Activated CD4-positive, CD25-positive, alpha-beta regulatory T cell treated with anti-CD3 and anti-CD28 coated beads, Interleukin-2, amount 50 U/mL, for 24 hours (primary cell): ENCODE measurements around the gene CETP.
"Not testable (repeated sequence)": the region's sequence is repeated elsewhere in the genome, so short reads cannot be mapped to it uniquely, and the experiment has no call there.

ENCODE experiments used
- ATAC-seq, 2 donors: fragments of 150-1000 bp; cut with Tn5 transposase; one replicate each; pipeline ENCODE4 v1.10.0; 2021; ENCODE audit warnings: mild to moderate bottlenecking in 1 of 2, moderate library complexity in 1 of 2

CETP gene

DNA sequence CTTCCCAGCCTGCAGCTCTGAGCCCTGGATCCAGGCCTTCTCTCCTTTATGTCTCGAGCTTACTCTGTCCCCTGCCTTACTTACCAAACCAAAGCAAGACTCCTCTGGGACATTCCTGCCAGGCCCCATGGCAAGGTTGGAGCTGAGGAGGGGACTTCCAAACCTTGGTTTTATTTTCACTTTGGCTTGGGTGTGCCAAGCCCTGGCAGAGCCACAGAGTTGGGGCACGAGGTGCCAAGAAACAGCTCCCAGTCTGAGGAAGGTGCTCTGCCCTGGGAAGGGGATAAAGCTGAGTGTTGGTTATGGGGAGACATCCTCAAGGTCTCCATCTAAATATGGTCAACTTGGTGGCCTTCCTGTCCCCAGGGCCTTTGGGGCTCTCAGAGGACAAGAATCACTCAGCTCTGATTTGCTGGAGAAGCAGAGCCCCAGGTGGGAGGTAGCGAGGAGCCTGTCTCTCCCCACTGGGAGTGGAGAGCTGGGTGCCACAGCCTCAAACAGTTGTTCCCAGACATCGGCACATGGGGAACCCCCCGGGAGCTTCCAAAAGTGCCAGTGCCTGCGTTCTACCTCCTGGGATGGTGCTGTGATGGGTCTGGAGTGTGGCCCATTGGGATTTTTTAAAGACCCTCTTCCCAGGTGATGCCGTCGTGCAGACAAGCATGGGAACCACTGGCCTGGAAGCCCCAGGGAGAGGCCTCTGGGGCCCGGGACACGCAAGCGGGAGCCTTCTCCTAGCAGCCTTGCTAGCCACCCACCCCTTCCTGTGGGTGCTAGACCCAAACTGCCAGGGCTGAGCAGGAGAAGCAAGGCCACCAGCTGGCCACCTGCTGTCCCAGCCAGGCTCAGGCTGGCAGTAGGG lies 37.9 kb downstream of the CETP start:
- ATAC-seq = peak; percentile 50 to 53

DNA sequence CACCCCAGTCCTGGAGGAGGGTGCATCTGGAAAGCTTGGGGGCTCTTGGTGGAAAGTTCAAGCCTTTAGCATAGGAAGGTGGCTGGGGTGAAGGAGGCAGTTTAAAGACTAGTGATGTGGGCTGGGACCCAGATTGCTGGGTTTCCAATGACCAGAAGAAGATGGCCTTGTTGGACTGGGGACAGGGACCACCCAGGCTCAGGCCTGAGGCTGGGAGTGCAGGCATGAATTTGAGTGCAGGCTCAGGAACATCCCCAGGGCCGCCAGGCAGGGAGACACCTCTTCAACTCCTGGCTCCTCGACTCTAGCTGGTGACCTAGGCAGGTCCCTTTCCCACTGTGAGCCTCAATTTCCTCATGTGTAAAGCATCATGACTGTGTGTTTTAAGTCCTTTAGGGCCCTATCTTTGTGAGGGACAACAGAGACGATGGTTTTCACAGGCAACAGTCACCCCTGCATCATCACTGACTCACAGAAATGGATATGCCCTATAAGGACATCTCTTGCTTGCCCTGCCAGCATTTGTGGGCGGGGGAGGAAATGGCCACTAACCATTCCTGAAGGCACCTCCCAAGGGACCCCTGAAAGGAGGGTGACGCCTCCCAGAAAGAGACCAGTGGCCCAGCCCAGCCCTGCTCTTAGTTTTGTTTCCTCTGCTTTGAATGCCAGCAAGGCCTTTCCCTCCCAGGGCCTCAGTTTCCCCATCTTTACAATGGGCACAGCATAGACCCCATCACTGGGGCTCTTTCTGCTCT lies 38.7 kb downstream of the CETP start:
- peak; percentile 85 to 94 for ATAC-seq

DNA sequence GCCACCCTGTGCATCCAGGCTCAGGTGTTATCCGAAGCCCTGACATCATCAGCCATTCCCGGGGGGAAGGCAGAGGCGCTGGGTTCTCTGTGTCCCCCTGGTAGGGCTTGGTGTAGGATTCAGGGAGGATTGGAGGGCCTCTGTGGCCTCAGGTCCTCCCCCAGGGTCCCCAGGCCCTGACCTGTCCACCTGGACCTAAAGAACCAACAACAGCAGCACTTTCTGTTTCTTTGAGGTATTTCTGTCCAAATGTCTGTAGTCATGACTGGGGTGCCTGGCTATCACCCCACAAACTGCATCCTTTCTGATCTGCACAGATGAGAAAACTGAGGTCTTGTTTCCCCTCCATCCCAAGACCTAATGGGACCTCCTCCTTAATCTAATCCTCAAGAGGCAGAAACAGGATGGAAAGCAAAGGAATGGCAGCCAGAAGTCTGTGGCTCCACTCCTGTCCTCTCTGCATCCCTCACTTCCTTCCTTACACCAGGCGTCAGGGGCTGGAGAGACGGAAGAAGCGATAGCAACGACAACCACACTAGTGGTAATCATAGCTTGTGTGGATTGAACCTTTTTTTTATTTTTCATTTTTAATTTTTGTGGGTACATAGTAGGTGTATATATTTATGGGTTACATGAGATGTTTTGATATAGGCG lies 39.4 kb downstream of the CETP start:
- no peak for ATAC-seq

DNA sequence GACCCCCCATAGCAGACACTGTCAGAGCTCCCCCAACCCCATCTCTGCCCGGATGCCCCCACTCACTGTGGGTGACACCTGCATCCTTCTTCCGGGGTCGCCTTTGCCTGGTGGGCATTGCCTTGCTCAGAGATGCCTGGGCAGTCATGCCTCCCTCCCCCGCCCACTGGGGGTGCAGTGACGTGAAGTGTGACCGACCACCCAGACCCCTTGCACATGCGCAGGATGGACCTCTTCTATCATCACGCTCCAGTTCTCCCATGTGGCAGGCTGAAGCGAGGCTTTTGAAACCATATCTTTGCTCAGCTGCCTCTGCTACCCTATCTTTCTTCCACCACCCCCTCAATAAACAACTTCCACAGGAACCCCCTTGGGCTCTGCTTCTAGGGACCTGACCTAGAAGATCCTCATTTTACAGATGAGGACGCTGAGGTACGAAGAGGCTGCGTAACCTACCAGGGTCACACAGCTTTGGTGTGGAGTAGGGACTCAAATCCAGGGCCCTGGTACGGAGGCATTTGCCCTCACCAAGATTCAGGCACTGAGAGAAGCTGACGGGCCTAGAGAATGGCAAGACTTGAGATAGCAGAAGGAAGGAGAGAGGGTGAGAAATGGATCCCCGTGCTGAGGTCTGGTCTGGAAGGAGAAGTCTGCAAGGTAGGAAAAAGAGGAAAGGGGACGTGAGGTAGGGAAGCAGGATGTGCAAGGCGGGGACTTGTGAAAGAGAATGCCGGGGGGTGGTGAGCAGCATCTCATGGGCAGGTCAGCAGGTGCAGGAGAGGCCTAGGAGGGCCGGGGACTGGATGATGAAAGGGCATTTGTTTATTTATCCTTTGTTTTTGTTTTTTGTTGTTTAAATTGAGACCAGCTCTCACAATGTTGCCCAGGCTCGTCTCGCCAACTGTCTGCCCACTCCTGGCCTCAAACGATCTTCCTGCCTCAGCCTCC lies 42.0 kb downstream of the CETP start:
- ATAC-seq = no peak

DNA sequence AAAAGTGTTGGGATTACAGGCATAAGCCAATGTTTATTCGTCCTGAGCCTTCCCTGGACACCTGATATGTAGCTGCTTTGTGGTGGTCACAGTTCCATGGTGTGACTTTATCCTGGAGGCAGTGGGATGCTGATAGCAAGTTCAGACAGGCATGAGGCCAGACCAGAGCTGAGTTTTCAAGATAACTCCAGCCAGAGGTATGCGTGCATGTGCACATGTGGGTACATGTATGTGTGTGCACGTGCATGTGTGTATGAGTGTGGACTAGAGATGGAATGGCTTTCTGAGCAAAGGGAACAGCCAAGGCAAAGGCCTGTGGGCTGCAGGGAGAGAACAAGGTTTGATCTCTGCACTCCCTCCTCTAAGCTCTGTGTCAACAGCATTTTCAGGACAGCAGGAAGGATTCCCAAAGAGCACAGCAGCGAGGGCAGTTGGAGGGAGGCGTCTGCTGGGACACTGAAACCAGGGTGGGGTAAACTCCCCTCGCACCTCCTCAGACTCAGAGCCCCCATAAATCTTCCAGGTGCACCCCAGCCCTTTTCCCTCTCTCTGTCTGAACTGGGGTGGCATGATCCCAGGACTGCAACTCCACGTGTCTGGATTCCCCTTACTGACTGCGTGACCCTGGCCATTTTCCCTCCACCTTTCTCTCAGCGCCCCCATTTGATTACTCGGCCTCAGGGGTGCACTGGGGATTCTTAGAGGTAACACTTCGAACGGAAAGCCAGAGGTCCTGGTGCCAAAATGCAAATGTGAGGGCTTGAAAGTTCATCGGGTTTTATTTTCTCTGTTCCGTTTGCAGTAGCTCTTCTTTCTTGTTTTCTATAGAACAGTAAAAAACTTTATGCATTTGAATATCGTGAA lies 42.9 kb downstream of the CETP start:
- ATAC-seq = no peak

DNA sequence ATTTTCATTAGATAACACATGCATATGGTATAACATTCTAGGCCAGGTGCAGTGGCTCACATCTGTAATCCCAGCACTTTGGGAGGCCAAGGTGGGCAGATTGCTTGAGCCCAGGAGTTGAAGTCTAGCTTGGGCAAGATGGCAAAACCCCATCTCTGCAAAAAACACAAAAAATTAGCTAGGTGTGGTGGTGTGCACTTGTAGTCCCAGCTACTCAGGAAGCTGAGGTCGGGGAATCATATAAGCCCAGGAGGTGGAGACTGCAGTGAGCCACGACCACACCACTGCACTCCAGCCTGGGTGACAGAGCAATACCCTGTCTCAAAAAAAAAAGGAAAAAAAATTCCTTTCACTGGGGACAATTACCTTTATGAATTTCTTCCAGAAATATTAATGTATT lies 43.8 kb downstream of the CETP start:
- ATAC-seq = not testable (repeated sequence)

DNA sequence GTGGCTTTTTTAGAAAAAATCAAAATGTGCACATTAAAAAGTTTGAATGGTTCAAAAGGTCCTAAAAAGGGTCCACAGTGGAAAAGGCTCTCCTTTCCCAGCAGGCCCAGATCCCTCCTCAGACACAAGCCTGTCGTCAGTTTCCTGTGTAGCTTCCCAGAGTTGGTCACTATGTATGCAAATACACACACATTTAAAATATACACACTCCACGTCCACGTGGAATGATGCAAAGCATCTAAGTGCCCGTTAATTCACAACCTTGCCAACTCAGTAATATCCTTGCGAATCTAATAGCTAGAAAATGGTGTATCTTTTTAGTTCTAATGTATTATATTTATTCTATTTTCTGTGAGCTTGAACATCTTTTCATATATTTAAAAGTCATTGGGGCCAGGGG lies 45.3 kb downstream of the CETP start:
- ATAC-seq = no peak

DNA sequence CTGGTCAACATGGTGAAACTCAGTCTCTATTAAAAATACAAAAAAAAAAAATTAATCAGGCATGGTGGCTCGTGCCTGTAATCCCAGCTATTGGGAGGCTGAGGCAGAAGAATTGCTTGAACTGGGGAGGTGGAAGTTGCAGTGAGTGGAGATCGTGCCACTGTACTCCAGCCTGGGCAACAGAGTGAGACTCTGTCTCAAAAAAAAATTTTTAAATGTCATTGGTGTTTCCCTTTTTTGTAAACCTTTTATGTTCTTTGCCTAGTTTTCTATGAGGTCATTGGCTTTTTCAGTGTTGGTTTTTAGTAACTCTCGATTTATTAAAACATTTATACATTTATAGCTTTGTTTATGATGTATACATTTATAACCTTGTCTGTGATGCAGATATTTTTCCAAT lies 45.8 kb downstream of the CETP start:
- ATAC-seq = no peak

DNA sequence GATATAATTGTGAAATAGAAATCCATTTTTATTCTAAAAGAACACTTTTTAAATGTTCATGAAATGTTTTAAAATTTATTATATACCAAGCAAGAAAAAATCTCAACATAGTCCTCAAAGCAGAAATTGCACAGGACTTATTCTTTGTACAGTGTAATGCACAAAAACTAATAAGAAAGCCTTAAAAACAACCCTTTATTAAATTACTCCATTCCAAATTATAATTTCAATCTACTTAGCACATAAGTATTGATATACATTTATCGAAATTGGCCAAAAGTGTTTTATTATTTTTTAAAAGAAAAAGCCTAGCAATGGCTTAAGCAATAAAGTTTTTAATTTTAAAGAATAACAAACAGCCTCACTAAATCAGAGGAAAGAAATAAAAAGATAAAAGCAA lies 46.7 kb downstream of the CETP start:
- ATAC-seq = no peak

DNA sequence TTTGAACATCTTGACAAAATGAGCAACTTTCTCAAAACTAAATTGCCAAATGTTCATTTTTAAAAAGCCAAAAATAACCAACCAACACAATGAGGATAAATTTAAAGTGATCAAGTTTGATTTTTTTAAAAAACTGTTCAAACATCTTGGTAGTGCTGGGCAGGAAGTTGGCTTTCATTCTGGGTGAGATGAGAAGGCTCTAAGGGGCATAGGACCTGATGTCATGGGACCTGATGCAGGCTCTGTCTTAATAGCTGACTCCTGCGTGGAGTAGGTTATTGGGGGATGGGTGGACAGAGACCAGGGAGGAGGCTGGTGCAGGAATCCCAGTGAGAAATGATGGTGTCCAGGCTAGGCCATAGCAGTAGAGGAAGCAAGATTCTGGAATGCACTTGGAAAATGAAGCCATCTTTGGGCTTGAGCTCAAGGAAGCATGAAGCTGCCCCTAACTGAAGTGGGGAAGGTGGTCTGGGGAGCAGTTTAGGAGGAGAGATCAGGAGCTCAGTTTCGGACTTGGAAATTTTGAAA lies 48.0 kb downstream of the CETP start:
- no peak for ATAC-seq

DNA sequence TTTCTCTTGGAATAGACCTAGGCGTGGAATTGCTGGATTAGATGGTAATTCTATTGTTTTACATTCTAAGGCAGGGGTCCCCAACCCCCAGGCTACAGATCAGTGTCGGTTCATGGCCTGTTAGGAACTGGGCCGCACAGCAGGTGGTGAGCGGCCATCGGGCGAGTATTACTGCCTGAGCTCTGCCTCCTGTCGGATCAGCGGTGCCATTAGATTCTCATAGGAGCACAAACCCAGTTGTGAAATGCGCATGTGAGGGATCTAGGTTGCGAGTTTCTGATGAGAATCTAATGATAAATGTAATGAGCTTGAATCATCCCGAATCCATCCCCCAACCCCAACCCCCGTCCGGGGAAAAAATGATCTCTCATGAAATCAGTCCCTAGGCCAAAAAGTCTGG lies 50.6 kb downstream of the CETP start:
- no peak for ATAC-seq

DNA sequence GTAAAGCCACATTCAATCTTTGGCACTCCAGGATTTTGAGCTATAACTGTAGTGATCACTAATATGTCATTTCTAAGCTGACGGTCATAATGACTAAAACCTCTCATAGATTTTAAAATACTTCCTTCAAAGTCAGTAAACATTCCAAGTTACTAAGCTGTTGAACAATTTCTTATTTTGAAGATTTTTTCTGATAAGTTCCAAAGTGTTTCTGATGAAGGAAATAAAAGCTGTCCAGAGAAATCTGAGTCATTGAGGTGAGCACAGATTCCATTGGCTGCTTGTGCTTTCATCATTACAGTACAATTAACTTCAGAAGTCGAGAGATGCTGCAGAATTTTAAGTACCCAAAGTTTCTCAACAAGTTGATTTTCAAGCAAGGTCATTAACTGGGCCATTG lies 51.5 kb downstream of the CETP start:
- no peak for ATAC-seq

DNA sequence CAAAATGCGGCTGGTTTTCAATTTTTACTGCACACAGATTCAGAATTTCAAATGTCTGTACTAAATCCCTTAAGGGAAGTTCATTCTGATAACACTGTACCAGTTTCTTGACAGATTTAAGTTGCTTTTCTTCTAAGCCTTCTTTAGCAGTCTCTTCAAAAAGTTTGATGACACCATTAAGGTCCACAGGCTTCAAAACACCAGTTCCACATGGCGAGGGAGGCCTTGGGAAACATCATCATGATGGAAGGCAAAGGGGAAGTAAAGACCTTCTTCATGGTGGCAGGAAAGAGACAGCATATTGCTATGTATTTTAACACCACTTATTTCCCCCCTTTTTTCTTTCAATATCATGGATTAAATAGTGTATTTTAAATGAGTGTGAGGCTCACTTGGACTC lies 52.2 kb downstream of the CETP start:
- no peak for ATAC-seq

DNA sequence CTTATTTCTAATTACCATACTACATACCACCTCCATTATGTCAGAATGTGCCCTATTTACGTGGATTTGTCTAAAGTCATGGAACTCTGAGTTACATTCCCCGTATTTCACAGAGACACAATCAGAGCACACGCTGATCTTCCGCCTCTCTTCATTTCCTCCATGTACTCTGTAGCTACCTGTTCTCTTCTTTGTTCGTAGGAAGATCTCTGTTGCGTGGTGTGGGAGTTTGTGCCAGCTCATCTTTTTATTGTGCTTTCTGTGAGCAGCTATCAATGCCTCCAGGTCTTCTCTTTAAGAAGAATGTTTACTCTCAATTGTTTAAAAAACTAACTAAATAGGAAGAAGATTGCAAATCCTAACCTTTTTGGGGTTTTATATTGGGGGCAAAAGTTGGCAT lies 54.6 kb downstream of the CETP start:
- no peak for ATAC-seq

DNA sequence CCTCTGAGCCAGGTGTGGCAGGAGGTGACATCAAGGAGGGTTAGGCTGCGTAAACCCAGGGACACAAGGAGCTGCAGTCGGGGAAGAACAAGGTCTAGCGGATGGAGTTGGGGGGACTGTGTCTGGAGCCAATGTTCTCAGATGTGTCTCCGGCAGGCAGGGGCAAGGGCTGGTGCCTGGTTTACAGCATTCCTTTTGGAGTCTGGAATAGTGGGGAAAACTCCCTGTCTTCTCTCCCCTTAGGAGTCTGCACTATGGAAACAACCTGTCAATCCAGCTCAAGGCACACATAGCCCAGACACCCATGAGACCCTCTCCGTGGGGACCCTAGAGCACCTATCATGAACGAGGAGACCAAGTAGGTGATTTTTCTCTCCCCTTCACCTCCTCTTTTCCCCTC lies 55.1 kb downstream of the CETP start:
- ATAC-seq = no peak

DNA sequence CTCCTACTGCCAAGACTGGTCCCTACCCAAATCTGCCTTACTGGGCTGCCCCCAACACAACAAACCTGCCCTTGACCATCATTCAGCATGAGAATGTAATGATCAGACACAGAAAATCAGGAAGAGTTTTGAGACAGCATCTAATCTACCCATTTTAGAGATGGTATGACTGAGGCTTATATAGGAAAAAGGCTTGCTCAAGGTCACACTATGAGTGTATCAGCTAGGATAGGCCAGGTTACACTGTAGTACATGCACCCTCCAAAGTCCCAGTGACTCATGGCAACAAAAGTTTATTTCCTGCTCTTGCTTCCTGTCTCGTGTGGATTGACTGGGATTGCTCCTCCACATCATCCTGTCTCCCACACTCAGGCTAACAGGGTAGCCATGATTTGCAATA lies 55.5 kb downstream of the CETP start:
- ATAC-seq = no peak

DNA sequence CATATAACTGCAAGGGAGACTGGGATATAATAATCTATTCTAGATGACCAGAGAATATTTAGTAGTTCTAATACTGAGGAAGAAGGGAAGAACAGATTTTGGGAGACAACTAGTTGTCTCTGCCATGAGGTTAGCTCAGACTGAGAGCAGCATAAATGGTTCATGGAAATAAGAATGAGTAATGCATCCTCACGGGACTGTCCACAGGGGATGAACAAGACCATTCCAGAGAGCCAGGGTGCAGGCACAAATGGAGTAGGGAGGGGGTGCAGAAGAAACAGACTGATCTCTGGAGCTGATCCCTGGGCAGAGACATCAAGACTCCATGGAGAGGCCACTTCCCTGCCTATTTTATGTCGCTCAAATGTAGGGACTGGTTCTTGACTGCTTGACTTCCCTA lies 58.0 kb downstream of the CETP start:
- ATAC-seq = no peak

DNA sequence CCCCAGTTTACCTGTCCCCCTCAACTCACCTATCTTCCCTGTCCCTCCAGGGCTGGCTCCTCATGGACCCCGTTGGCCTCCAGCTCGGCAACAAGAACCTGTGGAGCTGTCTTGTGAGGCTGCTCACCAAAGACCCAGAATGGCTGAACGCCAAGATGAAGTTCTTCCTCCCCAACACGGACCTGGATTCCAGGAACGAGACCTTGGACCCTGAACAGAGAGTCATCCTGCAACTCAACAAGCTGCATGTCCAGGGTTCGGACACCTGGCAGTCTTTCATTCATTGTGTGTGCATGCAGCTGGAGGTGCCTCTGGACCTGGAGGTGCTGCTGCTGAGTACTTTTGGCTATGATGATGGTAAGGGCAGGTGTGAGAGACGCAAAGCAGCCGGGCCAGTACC lies 58.9 kb downstream of the CETP start:
- ATAC-seq = no peak

DNA sequence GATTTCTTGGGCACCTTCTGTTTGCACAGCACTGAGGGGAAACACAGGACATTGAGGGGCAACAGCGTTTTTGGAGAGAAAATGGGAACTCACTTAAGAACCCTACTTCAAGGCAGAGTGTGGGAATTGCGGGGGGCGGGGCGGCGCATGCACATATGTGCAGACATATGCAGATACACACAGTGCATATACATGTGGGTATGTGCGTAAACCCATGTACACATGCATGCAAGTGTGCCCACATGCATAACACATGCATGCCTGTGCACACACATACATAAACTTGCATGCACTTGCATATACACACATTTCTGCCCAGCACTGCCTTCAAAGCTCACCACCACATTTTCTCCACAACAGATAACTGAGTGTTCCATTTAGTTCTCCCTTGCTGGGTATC lies 60.0 kb downstream of the CETP start:
- no peak for ATAC-seq

DNA sequence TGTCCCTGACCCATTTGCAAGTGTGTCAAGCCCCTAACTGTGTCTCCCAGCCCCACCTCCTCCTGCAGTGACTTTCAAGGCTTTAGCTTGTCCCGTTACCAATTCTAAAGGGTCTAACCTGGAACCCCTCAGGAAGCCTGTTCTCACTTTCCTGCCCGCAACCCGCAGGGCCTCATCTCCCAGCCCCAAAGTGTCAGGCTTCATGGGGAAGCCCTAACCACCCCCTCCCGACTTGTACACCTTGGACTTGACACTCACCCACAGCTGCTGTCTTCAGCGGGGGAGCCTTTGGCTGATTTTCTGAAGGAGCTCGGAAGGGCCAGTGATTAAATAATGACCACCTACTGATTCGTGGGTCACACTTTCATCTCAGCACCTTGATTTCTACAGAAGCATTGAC lies 60.7 kb downstream of the CETP start:
- ATAC-seq = no peak

DNA sequence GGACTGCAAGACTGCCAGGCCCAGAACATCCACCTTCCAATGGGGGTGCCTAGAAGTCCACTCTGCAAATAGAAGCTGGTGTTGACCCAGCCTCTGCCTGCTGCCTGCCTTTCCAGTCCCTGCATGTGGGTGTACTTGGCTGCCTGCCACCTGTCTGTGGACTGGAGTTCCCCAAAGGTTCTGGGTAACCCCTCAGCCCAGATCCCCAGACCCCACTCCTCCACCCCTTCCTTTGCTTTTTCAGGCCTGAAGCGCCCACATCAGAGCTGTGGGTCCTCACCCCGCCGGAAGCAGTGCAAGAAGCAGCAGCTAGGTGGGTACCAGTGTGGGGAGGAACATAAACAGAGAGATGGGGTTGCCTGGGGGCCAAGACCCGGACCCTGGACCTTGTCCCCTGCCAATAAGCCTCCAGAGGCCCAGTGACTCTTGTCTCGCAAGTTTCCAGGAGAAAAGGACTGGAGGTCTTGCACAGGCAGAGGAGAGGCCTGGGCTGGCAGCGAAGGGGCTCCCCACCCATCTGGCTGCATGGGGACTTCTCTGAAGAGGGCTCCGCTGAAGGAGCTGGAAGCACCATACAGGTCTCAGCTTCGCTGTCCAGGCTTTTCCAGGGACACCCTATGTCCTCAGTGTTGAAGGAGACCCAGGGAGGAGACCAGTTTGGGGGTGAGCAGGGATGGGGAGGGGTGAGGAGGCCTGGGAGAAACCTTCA lies 61.9 kb downstream of the CETP start:
- ATAC-seq = peak; percentile 46 to 55
